ENCODE data around the gene EXD3. TPM values are rescaled to one million over a fixed set of nuclear protein-coding genes. Genes with fewer than 3 reads are reported as not detected.
A peak's percentile ranks its signal among the peaks of the same experiment; 100 is the strongest.

The EXD3 gene
- total RNA-seq, 4 donors from 2014 or later = 11.8 to 49.0 (median 31.5) TPM

DNA sequence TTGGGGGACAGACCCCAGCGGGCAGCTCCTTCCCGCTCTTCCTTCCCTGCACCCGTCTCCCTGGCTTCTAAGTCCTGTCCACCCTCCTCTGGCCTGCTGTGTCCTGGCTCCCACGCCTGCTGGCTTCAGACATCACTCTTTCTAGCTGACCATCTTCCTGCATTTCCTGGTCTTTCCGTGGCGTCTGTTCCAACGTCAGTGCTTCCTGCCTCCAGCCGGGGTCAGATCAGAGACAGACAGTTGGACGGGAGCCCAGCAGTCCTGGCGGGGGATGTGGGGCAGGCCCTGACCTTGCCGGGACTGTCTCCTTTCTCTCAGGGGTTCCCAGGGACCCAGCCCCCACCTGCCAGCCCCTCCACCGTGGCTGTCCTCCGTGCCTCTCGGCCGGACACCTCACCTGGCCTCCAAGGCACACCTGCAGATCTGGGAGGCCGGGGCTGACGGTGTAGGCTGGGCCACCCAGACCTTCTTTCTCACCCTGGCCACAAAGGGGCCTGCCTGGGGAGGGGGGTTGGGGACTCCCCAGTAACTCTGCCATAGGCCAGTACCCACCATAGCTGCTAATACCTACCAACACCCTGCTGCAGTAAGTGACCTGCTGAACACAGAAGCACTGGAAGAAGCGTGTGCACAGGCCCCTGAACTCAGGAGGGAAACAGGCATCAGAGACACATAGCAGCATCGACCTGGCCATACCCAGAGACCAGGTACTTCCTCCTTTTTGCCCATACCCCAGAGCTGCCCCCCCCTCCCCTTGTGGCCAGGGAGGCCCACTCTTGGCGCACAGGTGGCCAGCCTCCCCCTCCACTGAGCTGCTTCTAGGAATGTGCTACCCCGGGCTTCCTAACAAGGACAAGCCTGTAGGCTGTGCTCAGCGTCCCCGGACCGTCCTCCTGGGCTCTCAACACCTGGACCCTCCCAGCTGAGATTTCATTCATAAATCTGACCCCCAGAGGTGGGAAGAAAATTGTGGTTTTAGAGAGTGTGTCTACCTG is 126.0 kb downstream of the EXD3 start:
- TF ChIP-seq, protein P1, sequence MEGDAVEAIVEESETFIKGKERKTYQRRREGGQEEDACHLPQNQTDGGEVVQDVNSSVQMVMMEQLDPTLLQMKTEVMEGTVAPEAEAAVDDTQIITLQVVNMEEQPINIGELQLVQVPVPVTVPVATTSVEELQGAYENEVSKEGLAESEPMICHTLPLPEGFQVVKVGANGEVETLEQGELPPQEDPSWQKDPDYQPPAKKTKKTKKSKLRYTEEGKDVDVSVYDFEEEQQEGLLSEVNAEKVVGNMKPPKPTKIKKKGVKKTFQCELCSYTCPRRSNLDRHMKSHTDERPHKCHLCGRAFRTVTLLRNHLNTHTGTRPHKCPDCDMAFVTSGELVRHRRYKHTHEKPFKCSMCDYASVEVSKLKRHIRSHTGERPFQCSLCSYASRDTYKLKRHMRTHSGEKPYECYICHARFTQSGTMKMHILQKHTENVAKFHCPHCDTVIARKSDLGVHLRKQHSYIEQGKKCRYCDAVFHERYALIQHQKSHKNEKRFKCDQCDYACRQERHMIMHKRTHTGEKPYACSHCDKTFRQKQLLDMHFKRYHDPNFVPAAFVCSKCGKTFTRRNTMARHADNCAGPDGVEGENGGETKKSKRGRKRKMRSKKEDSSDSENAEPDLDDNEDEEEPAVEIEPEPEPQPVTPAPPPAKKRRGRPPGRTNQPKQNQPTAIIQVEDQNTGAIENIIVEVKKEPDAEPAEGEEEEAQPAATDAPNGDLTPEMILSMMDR (IDR thresholded peaks at IDR 0.05) = no peak
- peak in 1 of 2 donors; percentile 37 for TF ChIP-seq POLR2A (IDR thresholded peaks at IDR 0.05)
- peak overlapping the region in 1 of 2 donors; percentile 10 for H3K4me3 ChIP-seq
- H3K27ac ChIP-seq = peak overlapping the region; percentile 60 to 77
- peaks cover 27 to 47% of the 10 kb centered on the region in 2 donors for H3K27me3 ChIP-seq
- intact Hi-C loops (cut with DNase I; ENCODE audit: low total_unique reads) = no loop called here
- H3K9me3 ChIP-seq = no peaks in the 10 kb centered on the region
- no peak for DNase-seq
- H3K36me3 ChIP-seq = no peaks in the 10 kb centered on the region
- peaks cover 0 to 22% of the 10 kb centered on the region in 2 donors for H3K4me1 ChIP-seq

DNA sequence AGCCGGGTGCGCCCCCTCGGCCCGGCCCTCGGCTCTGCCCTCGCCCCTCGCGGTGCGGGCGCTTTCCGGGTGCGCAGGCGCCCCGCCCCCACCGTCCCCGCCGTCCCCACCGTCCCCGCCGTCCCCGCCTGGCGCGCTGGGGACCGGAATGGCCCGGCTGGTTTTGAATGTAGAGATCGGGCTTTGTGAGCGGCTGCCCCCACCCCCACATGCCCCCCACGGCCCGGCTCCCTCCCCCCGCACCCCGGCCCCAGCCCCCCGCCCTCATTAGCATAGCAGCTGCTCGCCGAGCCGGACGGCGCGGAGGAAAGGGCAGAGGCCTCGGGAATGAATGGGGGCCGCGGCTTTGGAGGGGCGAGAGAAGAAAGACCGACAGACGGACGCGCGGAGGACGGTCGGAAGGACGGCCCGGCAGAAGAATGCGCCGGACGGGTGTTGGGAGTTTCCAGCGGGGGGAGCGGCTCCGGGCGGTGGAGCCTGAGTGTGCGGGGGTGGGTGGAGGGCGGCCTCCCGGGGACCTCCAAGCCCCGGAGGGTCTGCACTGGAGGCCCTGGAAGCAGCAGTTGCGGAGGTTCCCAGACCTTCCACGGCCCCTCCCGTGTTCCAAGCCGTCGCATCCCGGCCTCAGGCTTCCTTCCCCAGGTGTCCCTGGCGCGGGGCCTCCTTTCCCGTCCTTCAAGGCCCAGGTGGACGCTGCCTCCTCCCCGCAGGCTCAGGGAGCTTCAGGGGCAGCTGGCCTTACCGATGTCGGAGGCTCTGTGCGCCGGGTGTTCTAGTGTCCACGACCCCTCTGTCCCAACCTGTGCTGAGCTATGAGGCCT is 126.9 kb downstream of the EXD3 start:
- no peak for DNase-seq
- H3K27me3 ChIP-seq = peaks cover 27 to 47% of the 10 kb centered on the region in 2 donors
- H3K27ac ChIP-seq = peak overlapping the region; percentile 60 to 77
- H3K4me3 ChIP-seq = peak overlapping the region; percentile 10 to 11
- no peaks in the 10 kb centered on the region for H3K9me3 ChIP-seq
- intact Hi-C loops (cut with DNase I; ENCODE audit: low total_unique reads) = no loop called here
- no peaks in the 10 kb centered on the region for H3K36me3 ChIP-seq
- TF ChIP-seq, protein P1 (IDR thresholded peaks at IDR 0.05) = no peak
- no peak for TF ChIP-seq POLR2A (IDR thresholded peaks at IDR 0.05)
- peaks cover 0 to 20% of the 10 kb centered on the region in 2 donors for H3K4me1 ChIP-seq

DNA sequence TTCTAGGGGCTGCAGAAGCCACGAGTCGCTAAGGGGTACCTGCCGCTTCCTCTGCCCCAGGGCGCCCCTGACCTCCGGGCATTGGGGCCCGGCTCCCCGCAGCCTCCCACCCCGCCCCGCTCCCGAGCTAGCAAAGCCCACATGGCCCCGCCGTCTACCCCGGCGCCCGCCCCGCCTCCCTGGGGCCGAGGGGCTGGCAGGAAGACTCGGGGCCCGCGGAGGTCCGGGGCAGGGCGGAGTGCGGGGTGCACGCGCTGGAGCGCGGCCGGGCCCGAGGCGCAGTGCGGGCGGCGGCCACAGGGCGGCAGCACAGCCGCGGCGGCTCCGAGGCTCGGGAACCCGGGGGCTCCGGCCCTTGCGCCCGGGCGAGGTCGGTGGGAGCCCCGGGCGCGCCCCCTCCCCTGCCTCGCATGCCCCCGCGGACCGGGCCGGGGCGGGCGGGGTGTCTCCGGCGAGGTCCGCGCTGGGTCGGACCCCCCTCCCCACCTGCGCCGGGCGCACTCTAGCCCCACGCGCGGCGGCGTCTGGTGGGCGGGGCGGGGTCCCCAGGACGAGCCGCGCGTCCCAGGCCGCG is 127.6 kb downstream of the EXD3 start:
- peak overlapping the region; percentile 10 to 11 for H3K4me3 ChIP-seq
- peaks cover 0 to 13% of the 10 kb centered on the region in 2 donors for H3K4me1 ChIP-seq
- no peaks in the 10 kb centered on the region for H3K9me3 ChIP-seq
- no peaks in the 10 kb centered on the region for H3K36me3 ChIP-seq
- DNase-seq = no peak
- H3K27ac ChIP-seq = peak overlapping the region in 1 of 2 donors; percentile 77
- intact Hi-C loops (cut with DNase I; ENCODE audit: low total_unique reads) = no loop called here
- TF ChIP-seq POLR2A (IDR thresholded peaks at IDR 0.05) = no peak
- TF ChIP-seq, protein P1 (IDR thresholded peaks at IDR 0.05) = peak in 3 of 4 experiments; percentile 64 to 85 (median 77)
- peaks cover 27 to 43% of the 10 kb centered on the region in 2 donors for H3K27me3 ChIP-seq

DNA sequence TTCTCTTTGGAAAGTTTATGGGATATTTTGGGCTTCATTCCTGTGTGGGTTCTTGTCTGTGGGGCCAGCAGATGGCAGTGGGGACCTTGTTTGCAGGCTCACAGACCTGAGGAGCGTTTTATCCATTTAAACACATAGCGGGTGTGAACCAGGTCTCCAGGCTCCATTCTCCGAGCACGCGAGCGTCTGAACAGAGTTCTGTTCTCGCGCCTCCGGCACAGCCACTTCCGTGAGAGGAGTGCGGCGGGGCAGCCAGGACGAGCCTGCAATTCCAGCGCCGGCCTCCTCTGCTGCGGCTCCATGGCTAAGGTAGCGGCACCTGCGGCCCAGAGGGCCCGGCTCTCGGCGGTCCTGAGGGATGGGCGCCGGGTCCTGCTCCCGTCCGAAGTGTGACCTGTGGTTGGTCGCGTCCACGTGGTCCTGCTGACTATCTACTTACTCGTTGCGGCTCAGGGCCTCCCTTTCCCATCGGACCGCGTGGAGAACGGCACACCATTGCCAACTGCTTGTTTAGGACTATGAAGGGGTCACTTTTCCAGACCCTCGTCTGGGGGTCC is 128.2 kb downstream of the EXD3 start:
- H3K4me3 ChIP-seq = no peak overlapping the region
- H3K36me3 ChIP-seq = no peaks in the 10 kb centered on the region
- H3K27ac ChIP-seq = no peak overlapping the region
- H3K4me1 ChIP-seq = peaks cover 0 to 13% of the 10 kb centered on the region in 2 donors
- H3K9me3 ChIP-seq = no peaks in the 10 kb centered on the region
- intact Hi-C loops (cut with DNase I; ENCODE audit: low total_unique reads) = no loop called here
- peaks cover 22 to 37% of the 10 kb centered on the region in 2 donors for H3K27me3 ChIP-seq
- no peak for DNase-seq
- TF ChIP-seq POLR2A (IDR thresholded peaks at IDR 0.05) = no peak
- TF ChIP-seq, protein P1 (IDR thresholded peaks at IDR 0.05) = peak in 1 of 4 experiments; percentile 20
